OCI-LY1 (cell line): ENCODE measurements around the gene GPR119.

Source experiments
- H2AFZ ChIP-seq: fragments of 200-600 bp; sonication (generic), shearing (Covaris generic); 2 replicates; pipeline ENCODE4 v1.6.0; 2014; ENCODE audit warnings: antibody characterized with exemption, mild to moderate bottlenecking, low read length
- H3F3A ChIP-seq: fragments of 200-600 bp; sonication (generic), shearing (Covaris generic); 2 replicates; pipeline ENCODE4 v1.6.0; 2014; ENCODE audit warnings: mild to moderate bottlenecking, antibody characterized with exemption, low read length, moderate library complexity; ENCODE audit not compliant: insufficient read depth
- H3K27ac ChIP-seq: fragments of 200-600 bp; sonication (generic); 2 replicates; pipeline ENCODE4 v1.5.1; 2014; ENCODE audit warnings: low read length, mixed run types, mild to moderate bottlenecking, low read depth; ENCODE audit not compliant: poor library complexity, severe bottlenecking
- H3K27me3 ChIP-seq: fragments of 200-600 bp; sonication (generic); 2 replicates; pipeline ENCODE4 v1.6.0; 2014; ENCODE audit warnings: antibody characterized with exemption, mild to moderate bottlenecking, low read length, moderate library complexity; ENCODE audit not compliant: insufficient read depth
- H3K36me3 ChIP-seq: fragments of 200-600 bp; sonication (generic); 2 replicates; pipeline ENCODE4 v1.6.1; 2014; ENCODE audit warnings: mild to moderate bottlenecking, antibody characterized with exemption, low read length, moderate library complexity, mixed read lengths; ENCODE audit not compliant: insufficient read depth
- H3K4me1 ChIP-seq: fragments of 200-600 bp; sonication (generic); 2 replicates; pipeline ENCODE4 v1.5.1; 2014; ENCODE audit warnings: mild to moderate bottlenecking, low read length, moderate library complexity; ENCODE audit not compliant: insufficient read depth, severe bottlenecking
- H3K4me2 ChIP-seq: fragments of 200-600 bp; sonication (generic), shearing (Covaris generic); 2 replicates; pipeline ENCODE4 v1.6.1; 2014; ENCODE audit warnings: low read length
- H3K4me3 ChIP-seq: fragments of 200-600 bp; sonication (generic); 2 replicates; pipeline ENCODE4 v1.5.1; 2014; ENCODE audit warnings: low read length, low read depth, mild to moderate bottlenecking, mixed read lengths; ENCODE audit not compliant: poor library complexity, severe bottlenecking
- H3K79me2 ChIP-seq: fragments of 200-600 bp; shearing (Covaris generic); 2 replicates; pipeline ENCODE4 v1.6.1; 2016; ENCODE audit warnings: mixed run types, low read length, mixed read lengths; ENCODE audit not compliant: insufficient read depth
- H3K9ac ChIP-seq: fragments of 200-600 bp; sonication (generic), shearing (Covaris generic); 2 replicates; pipeline ENCODE4 v1.6.1; 2014; ENCODE audit warnings: mild to moderate bottlenecking, low read length, mixed read lengths
- H3K9me2 ChIP-seq: fragments of 200-600 bp; sonication (generic), shearing (Covaris generic); 2 replicates; pipeline ENCODE4 v1.6.1; 2014; ENCODE audit warnings: low read depth, mild to moderate bottlenecking, low read length, mixed read lengths
- H3K9me3 ChIP-seq: fragments of 200-600 bp; shearing (Covaris generic); 2 replicates; pipeline ENCODE4 v1.6.1; 2014; ENCODE audit warnings: low read length, mixed read lengths
- H4K20me1 ChIP-seq: fragments of 200-600 bp; sonication (generic), shearing (Covaris generic); 2 replicates; pipeline ENCODE4 v1.6.0; 2016; ENCODE audit warnings: mild to moderate bottlenecking, low read length; ENCODE audit not compliant: insufficient read depth
- CTCF ChIP-seq: fragments of 200-600 bp; sonication (generic), shearing (Covaris generic); IDR thresholded peaks from 2 replicates; pipeline ENCODE4 v1.5.1; 2017; ENCODE audit warnings: mild to moderate bottlenecking, antibody characterized with exemption, low read length, moderate library complexity, mixed read lengths
- EZH2 ChIP-seq: fragments of 200-600 bp; sonication (generic), shearing (Covaris generic); IDR thresholded peaks from 2 replicates; pipeline ENCODE4 v1.8.0; 2017; ENCODE audit warnings: borderline replicate concordance, mixed run types, mild to moderate bottlenecking, antibody characterized with exemption, low read length, moderate library complexity, mixed read lengths

GPR119 gene

GRCh38 chrX:130418740-130419139 is 33.3 kb upstream of the GPR119 start:
- H3F3A ChIP-seq = no peaks in the 10 kb centered on the region
- H3K9me2 ChIP-seq = no peaks in the 10 kb centered on the region
- TF ChIP-seq EZH2 = no peak
- no peak for TF ChIP-seq CTCF
- no peaks in the 10 kb centered on the region for H3K9me3 ChIP-seq
- H3K27me3 ChIP-seq = no peaks in the 10 kb centered on the region
- peaks cover 10% of the 10 kb centered on the region for H3K36me3 ChIP-seq
- no peak overlapping the region for H3K4me3 ChIP-seq
- H3K27ac ChIP-seq = no peak overlapping the region
- H4K20me1 ChIP-seq = no peaks in the 10 kb centered on the region
- no peak overlapping the region for H3K4me2 ChIP-seq
- no peak overlapping the region for H2AFZ ChIP-seq
- H3K4me1 ChIP-seq = peaks cover 10% of the 10 kb centered on the region
- no peak overlapping the region for H3K9ac ChIP-seq
- no peaks in the 10 kb centered on the region for H3K79me2 ChIP-seq

- Histone ChIP-seq H3K4me3 (no peak overlapping the region), H3K9me2 (no peaks in the 10 kb centered on the region), H3K79me2 (no peaks in the 10 kb centered on the region), H3K27me3 (no peaks in the 10 kb centered on the region), H4K20me1 (no peaks in the 10 kb centered on the region), H3K4me2 (no peak overlapping the region), H3K4me1 (peaks cover 10% of the 10 kb centered on the region), H3K9me3 (no peaks in the 10 kb centered on the region), H3K27ac (no peak overlapping the region), H3F3A (no peaks in the 10 kb centered on the region), H3K9ac (no peak overlapping the region), H2AFZ (no peak overlapping the region), H3K36me3 (peaks cover 10% of the 10 kb centered on the region)
- TF ChIP-seq CTCF (no peak), EZH2 (no peak)
These were observed 32.6 kb upstream of the GPR119 start for GRCh38 chrX:130418066-130418465.

GRCh38 chrX:130416785-130417184 is 31.3 kb upstream of the GPR119 start:
- Histone ChIP-seq H3K9ac (no peak overlapping the region), H3K4me2 (no peak overlapping the region), H3K4me1 (peaks cover 10% of the 10 kb centered on the region), H2AFZ (no peak overlapping the region), H3K4me3 (no peak overlapping the region), H3K27ac (no peak overlapping the region), H3K9me3 (no peaks in the 10 kb centered on the region), H3F3A (no peaks in the 10 kb centered on the region), H3K36me3 (peaks cover 10% of the 10 kb centered on the region), H4K20me1 (no peaks in the 10 kb centered on the region), H3K27me3 (no peaks in the 10 kb centered on the region), H3K9me2 (no peaks in the 10 kb centered on the region), H3K79me2 (no peaks in the 10 kb centered on the region)
- no peak for TF ChIP-seq CTCF
- no peak for TF ChIP-seq EZH2
